Coronary artery (tissue), 2 donors: ENCODE results near the gene PLXNA3.

Experiments used
- DNase-seq: peaks from one replicate; pipeline ENCODE4 v3.0.0-alpha.2; 2017; ENCODE audit warnings: low spot score
- H3K27ac ChIP-seq, 2 donors: fragments of 200-600 bp; sonication (generic); one replicate each; pipeline ENCODE4 v1.5.1; 2016 to 2019
- H3K4me3 ChIP-seq: fragments of 200-600 bp; sonication (generic); 2 replicates; pipeline ENCODE4 v1.5.1; 2016; ENCODE audit warnings: mild to moderate bottlenecking, moderate library complexity
- TF ChIP-seq, protein P1 (sequence below): fragments of 200-600 bp; sonication (generic); IDR thresholded peaks from one replicate; pipeline ENCODE4 v1.5.1; 2019; ENCODE audit warnings: antibody characterized with exemption

PLXNA3 gene

GRCh38 chrX:154429711-154430110 lies 28.4 kb upstream of the PLXNA3 start:
- DNase-seq = no peak
- peak overlapping the region; percentile 91 for H3K4me3 ChIP-seq
- TF ChIP-seq, protein P1, sequence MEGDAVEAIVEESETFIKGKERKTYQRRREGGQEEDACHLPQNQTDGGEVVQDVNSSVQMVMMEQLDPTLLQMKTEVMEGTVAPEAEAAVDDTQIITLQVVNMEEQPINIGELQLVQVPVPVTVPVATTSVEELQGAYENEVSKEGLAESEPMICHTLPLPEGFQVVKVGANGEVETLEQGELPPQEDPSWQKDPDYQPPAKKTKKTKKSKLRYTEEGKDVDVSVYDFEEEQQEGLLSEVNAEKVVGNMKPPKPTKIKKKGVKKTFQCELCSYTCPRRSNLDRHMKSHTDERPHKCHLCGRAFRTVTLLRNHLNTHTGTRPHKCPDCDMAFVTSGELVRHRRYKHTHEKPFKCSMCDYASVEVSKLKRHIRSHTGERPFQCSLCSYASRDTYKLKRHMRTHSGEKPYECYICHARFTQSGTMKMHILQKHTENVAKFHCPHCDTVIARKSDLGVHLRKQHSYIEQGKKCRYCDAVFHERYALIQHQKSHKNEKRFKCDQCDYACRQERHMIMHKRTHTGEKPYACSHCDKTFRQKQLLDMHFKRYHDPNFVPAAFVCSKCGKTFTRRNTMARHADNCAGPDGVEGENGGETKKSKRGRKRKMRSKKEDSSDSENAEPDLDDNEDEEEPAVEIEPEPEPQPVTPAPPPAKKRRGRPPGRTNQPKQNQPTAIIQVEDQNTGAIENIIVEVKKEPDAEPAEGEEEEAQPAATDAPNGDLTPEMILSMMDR = no peak
- peak overlapping the region in 1 of 2 donors; percentile 94 for H3K27ac ChIP-seq

DNA sequence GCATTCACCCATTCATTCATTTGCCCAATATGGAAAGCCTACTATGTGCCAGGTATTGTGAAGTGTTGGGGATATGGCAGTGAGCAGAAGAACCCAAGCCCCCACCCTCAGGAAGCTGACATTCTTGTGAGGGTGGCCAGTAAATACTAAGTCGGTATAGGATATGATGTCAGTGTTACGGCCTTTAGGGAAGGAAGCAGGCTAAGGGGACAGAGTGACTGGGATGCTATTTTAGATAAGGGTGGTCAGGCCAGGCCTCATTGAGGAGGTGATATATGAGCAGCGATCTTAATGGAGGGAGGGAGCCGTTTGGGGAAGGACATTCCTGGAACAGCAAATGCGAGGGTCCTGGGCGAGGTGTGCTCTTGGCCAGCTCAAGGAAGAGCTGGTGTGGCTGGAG lies 27.6 kb upstream of the PLXNA3 start:
- DNase-seq = no peak
- Histone ChIP-seq H3K4me3 (no peak overlapping the region), H3K27ac (peak overlapping the region in 1 of 2 donors; percentile 60)
- TF ChIP-seq, protein P1 = no peak

DNA sequence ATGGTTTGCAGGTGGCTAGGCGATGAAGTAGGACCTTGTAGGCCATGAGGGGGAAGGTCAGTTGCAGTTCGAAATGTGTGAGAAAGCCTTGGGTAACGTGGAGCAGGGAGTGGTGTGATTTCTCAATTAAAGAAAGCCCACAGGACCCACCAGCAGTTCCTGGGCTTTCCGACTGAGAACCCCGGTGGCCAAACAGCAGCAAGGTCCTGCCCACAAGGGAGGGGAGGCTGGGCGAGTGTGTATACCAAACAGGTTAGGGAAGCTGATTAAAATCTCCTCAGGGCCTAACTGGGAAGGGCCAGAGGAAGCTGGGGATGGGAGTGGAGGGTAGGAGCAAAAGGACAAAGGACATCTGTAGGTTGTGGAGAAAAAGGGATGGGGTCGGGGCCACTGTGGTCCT lies 27.2 kb upstream of the PLXNA3 start:
- TF ChIP-seq, protein P1 = no peak
- no peak overlapping the region for H3K4me3 ChIP-seq
- no peak for DNase-seq
- peak overlapping the region in 1 of 2 donors; percentile 60 for H3K27ac ChIP-seq

DNA sequence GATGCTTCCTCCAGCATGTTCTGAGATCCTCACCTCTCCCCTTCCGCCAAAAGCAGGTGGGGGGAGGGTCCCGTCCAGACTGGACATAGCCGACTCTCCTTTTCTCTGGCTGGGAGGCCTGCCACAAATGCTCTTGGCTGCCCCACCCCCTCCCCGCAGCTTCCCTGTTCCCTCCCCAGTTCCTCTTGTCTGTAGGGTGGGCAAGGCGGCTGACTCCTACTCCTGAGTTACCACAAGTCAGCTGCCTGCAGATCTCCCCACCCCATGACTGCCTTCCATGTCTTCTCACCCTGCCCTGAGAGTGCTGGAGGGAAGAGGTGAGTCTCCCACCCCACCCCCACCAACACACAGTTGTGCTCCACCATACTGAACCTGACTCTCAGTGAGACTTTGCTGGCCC lies 26.7 kb upstream of the PLXNA3 start:
- H3K4me3 ChIP-seq = no peak overlapping the region
- TF ChIP-seq, protein P1 = no peak
- DNase-seq = no peak
- peak overlapping the region in 1 of 2 donors; percentile 60 for H3K27ac ChIP-seq

DNA sequence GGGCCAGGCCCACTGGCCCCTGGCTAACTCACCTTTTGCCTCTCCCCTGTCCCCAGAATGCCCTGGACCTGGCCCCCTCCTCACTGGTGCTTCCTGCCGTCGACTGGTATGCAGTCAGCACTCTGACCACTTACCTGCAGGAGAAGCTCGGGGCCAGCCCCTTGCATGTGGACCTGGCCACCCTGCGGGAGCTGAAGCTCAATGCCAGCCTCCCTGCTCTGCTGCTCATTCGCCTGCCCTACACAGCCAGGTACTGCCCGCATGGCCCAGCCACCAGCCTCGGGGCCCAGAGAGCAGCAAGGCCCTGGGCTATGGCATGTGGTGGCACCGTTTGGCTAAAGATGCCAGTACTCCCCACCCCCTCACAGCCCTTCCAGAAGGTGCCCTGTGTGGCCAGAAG lies 25.9 kb upstream of the PLXNA3 start:
- Histone ChIP-seq H3K4me3 (no peak overlapping the region), H3K27ac (no peak overlapping the region)
- TF ChIP-seq, protein P1 = no peak
- no peak for DNase-seq

- H3K4me3 ChIP-seq = no peak overlapping the region
- no peak for DNase-seq
- TF ChIP-seq, protein P1 = no peak
- H3K27ac ChIP-seq = no peak overlapping the region
These were observed 24.5 kb upstream of the PLXNA3 start for GRCh38 chrX:154433605-154434004.

GRCh38 chrX:154434394-154435168 lies 23.5 kb upstream of the PLXNA3 start:
- TF ChIP-seq, protein P1 = no peak
- DNase-seq = no peak
- Histone ChIP-seq H3K4me3 (no peak overlapping the region), H3K27ac (no peak overlapping the region)
